Immature natural killer cell (primary cell): ENCODE results near the gene CHRNA9. TPM values are rescaled to one million over a fixed set of nuclear protein-coding genes. Genes with fewer than 3 reads are reported as not detected.

ENCODE experiments used
- DNase-seq, 3 donors: peaks; one replicate each; pipeline ENCODE4 v3.0.0; 2022; ENCODE audit warnings: mixed read lengths in 1 of 3
- H3K27ac Mint-ChIP-seq, 6 donors: one replicate each; pipeline ENCODE4 v1.8.0; 2020; ENCODE audit warnings: mixed read lengths in 6 of 6, mild to moderate bottlenecking in 5 of 6, inconsistent platforms in 4 of 6, moderate library complexity in 3 of 6
- H3K27me3 Mint-ChIP-seq, 3 donors: one replicate each; pipeline ENCODE4 v1.8.0; 2020 to 2021; ENCODE audit warnings: low read depth in 3 of 3, mild to moderate bottlenecking in 3 of 3, mixed read lengths in 3 of 3, moderate library complexity in 3 of 3, inconsistent platforms in 1 of 3
- H3K36me3 Mint-ChIP-seq, 3 donors: one replicate each; pipeline ENCODE4 v1.8.0; 2020; ENCODE audit warnings: mixed read lengths in 3 of 3, inconsistent platforms in 2 of 3, mild to moderate bottlenecking in 2 of 3
- H3K4me1 Mint-ChIP-seq, 2 donors: one replicate each; pipeline ENCODE4 v1.8.0; 2020; ENCODE audit warnings: inconsistent platforms in 2 of 2, mild to moderate bottlenecking in 2 of 2, mixed read lengths in 2 of 2, moderate library complexity in 1 of 2
- H3K4me3 Mint-ChIP-seq, 5 donors: one replicate each; pipeline ENCODE4 v1.8.0; 2020; ENCODE audit warnings: mild to moderate bottlenecking in 5 of 5, mixed read lengths in 5 of 5, inconsistent platforms in 3 of 5, moderate library complexity in 3 of 5
- H3K9me3 Mint-ChIP-seq, 6 donors: one replicate each; pipeline ENCODE4 v1.8.0; 2020; ENCODE audit warnings: mild to moderate bottlenecking in 6 of 6, mixed read lengths in 6 of 6, inconsistent platforms in 4 of 6, moderate library complexity in 3 of 6
- polyA plus RNA-seq, 3 donors: library from polyadenylated mRNA; unstranded; fragments of 300-500 nt; fragmentation: Illumina TruSeq; gene quantifications; one replicate each; pipeline ENCODE4 v1.2.3, GENCODE V29; 2021

The CHRNA9 gene
- polyA plus RNA-seq, 3 donors from 2014 or later, result not detected

GRCh38 chr4:40337523-40337922 is 2.4 kb downstream of the CHRNA9 start:
- Mint-ChIP-seq H3K27me3 (peaks cover 2 to 20% (median 9%) of the 10 kb centered on the region in 3 donors), H3K4me3 (no peak overlapping the region), H3K9me3 (no peaks in the 10 kb centered on the region), H3K36me3 (peaks cover 0 to 6% (median 0%) of the 10 kb centered on the region in 3 donors), H3K27ac (no peak overlapping the region), H3K4me1 (no peaks in the 10 kb centered on the region)
- DNase-seq, result no peak

- peaks cover 7 to 15% (median 7%) of the 10 kb centered on the region in 3 donors for H3K27me3 Mint-ChIP-seq
- H3K27ac Mint-ChIP-seq, result no peak overlapping the region
- H3K36me3 Mint-ChIP-seq, result peaks cover 0 to 8% (median 0%) of the 10 kb centered on the region in 3 donors
- no peak for DNase-seq
- no peaks in the 10 kb centered on the region for H3K4me1 Mint-ChIP-seq
- no peaks in the 10 kb centered on the region for H3K9me3 Mint-ChIP-seq
- H3K4me3 Mint-ChIP-seq, result no peak overlapping the region
Measured at GRCh38 chr4:40340030-40340429, 4.9 kb downstream of the CHRNA9 start.

GRCh38 chr4:40347472-40347871 is 12.3 kb downstream of the CHRNA9 start:
- no peaks in the 10 kb centered on the region for H3K4me1 Mint-ChIP-seq
- H3K4me3 Mint-ChIP-seq, result no peak overlapping the region
- DNase-seq, result no peak
- H3K27me3 Mint-ChIP-seq, result peaks cover 0 to 12% (median 5%) of the 10 kb centered on the region in 3 donors
- H3K27ac Mint-ChIP-seq, result no peak overlapping the region
- peaks cover 0 to 3% (median 0%) of the 10 kb centered on the region in 3 donors for H3K36me3 Mint-ChIP-seq
- H3K9me3 Mint-ChIP-seq, result no peaks in the 10 kb centered on the region

GRCh38 chr4:40348000-40348399 is 12.9 kb downstream of the CHRNA9 start:
- H3K4me1 Mint-ChIP-seq, result no peaks in the 10 kb centered on the region
- H3K27me3 Mint-ChIP-seq, result peaks cover 0 to 9% (median 5%) of the 10 kb centered on the region in 3 donors
- H3K9me3 Mint-ChIP-seq, result no peaks in the 10 kb centered on the region
- H3K27ac Mint-ChIP-seq, result no peak overlapping the region
- DNase-seq, result no peak
- no peak overlapping the region for H3K4me3 Mint-ChIP-seq
- no peaks in the 10 kb centered on the region for H3K36me3 Mint-ChIP-seq

GRCh38 chr4:40349561-40350198 is 14.5 kb downstream of the CHRNA9 start:
- no peaks in the 10 kb centered on the region for H3K9me3 Mint-ChIP-seq
- H3K4me3 Mint-ChIP-seq, result no peak overlapping the region
- H3K36me3 Mint-ChIP-seq, result no peaks in the 10 kb centered on the region
- H3K27ac Mint-ChIP-seq, result no peak overlapping the region
- no peaks in the 10 kb centered on the region for H3K4me1 Mint-ChIP-seq
- DNase-seq, result no peak
- peaks cover 0 to 9% (median 2%) of the 10 kb centered on the region in 3 donors for H3K27me3 Mint-ChIP-seq

GRCh38 chr4:40350627-40351227 is 15.6 kb downstream of the CHRNA9 start:
- Mint-ChIP-seq H3K27ac (no peak overlapping the region), H3K4me1 (no peaks in the 10 kb centered on the region)

GRCh38 chr4:40354158-40354557 is 19.0 kb downstream of the CHRNA9 start:
- H3K9me3 Mint-ChIP-seq, result no peaks in the 10 kb centered on the region
- H3K27ac Mint-ChIP-seq, result no peak overlapping the region
- H3K27me3 Mint-ChIP-seq, result peaks cover 0 to 10% (median 0%) of the 10 kb centered on the region in 3 donors
- H3K36me3 Mint-ChIP-seq, result no peaks in the 10 kb centered on the region
- H3K4me1 Mint-ChIP-seq, result no peaks in the 10 kb centered on the region
- no peak for DNase-seq
- H3K4me3 Mint-ChIP-seq, result no peak overlapping the region

More at GRCh38 chr4:40350627-40351227, 15.6 kb downstream of the CHRNA9 start:
- Mint-ChIP-seq H3K9me3 (no peaks in the 10 kb centered on the region), H3K4me3 (no peak overlapping the region), H3K36me3 (no peaks in the 10 kb centered on the region), H3K27me3 (peaks cover 0 to 12% (median 0%) of the 10 kb centered on the region in 3 donors)
- DNase-seq, result no peak

GRCh38 chr4:40355131-40355530 is 20.0 kb downstream of the CHRNA9 start:
- Mint-ChIP-seq H3K27ac (no peak overlapping the region), H3K9me3 (no peaks in the 10 kb centered on the region), H3K4me1 (no peaks in the 10 kb centered on the region), H3K4me3 (no peak overlapping the region), H3K36me3 (no peaks in the 10 kb centered on the region), H3K27me3 (peaks cover 0 to 9% (median 0%) of the 10 kb centered on the region in 3 donors)
- no peak for DNase-seq

GRCh38 chr4:40357738-40358137 is 22.6 kb downstream of the CHRNA9 start:
- H3K27ac Mint-ChIP-seq, result no peak overlapping the region
- H3K4me3 Mint-ChIP-seq, result no peak overlapping the region
- no peaks in the 10 kb centered on the region for H3K36me3 Mint-ChIP-seq
- no peaks in the 10 kb centered on the region for H3K9me3 Mint-ChIP-seq
- no peak for DNase-seq
- no peaks in the 10 kb centered on the region for H3K4me1 Mint-ChIP-seq
- peaks cover 0 to 9% (median 3%) of the 10 kb centered on the region in 3 donors for H3K27me3 Mint-ChIP-seq

- Mint-ChIP-seq H3K9me3 (no peaks in the 10 kb centered on the region), H3K27ac (no peak overlapping the region), H3K4me1 (no peaks in the 10 kb centered on the region), H3K27me3 (peaks cover 0 to 10% (median 3%) of the 10 kb centered on the region in 3 donors), H3K4me3 (no peak overlapping the region), H3K36me3 (no peaks in the 10 kb centered on the region)
- no peak for DNase-seq
Measured at GRCh38 chr4:40361338-40361737, 26.2 kb downstream of the CHRNA9 start.

- no peaks in the 10 kb centered on the region for H3K9me3 Mint-ChIP-seq
- H3K4me1 Mint-ChIP-seq, result no peaks in the 10 kb centered on the region
- H3K4me3 Mint-ChIP-seq, result no peak overlapping the region
- H3K27ac Mint-ChIP-seq, result no peak overlapping the region
- no peak for DNase-seq
- peaks cover 0 to 4% (median 3%) of the 10 kb centered on the region in 3 donors for H3K27me3 Mint-ChIP-seq
- H3K36me3 Mint-ChIP-seq, result no peaks in the 10 kb centered on the region
Measured at GRCh38 chr4:40363382-40363920, 28.3 kb downstream of the CHRNA9 start.

GRCh38 chr4:40363945-40364344 is 28.8 kb downstream of the CHRNA9 start:
- Mint-ChIP-seq H3K36me3 (no peaks in the 10 kb centered on the region), H3K4me3 (no peak overlapping the region), H3K27me3 (peaks cover 0 to 4% (median 3%) of the 10 kb centered on the region in 3 donors), H3K27ac (no peak overlapping the region), H3K4me1 (no peaks in the 10 kb centered on the region), H3K9me3 (no peaks in the 10 kb centered on the region)
- no peak for DNase-seq

- H3K36me3 Mint-ChIP-seq, result no peaks in the 10 kb centered on the region
- no peak overlapping the region for H3K27ac Mint-ChIP-seq
- H3K4me3 Mint-ChIP-seq, result no peak overlapping the region
- H3K4me1 Mint-ChIP-seq, result no peaks in the 10 kb centered on the region
- H3K27me3 Mint-ChIP-seq, result peaks cover 0 to 4% (median 0%) of the 10 kb centered on the region in 3 donors
- H3K9me3 Mint-ChIP-seq, result no peaks in the 10 kb centered on the region
- DNase-seq, result no peak
Measured at GRCh38 chr4:40365766-40366165, 30.6 kb downstream of the CHRNA9 start.

GRCh38 chr4:40367451-40367850 is 32.3 kb downstream of the CHRNA9 start:
- no peak for DNase-seq
- no peak overlapping the region for H3K4me3 Mint-ChIP-seq
- no peak overlapping the region for H3K27ac Mint-ChIP-seq
- H3K4me1 Mint-ChIP-seq, result no peaks in the 10 kb centered on the region
- H3K36me3 Mint-ChIP-seq, result no peaks in the 10 kb centered on the region
- H3K9me3 Mint-ChIP-seq, result no peaks in the 10 kb centered on the region
- peaks cover 0 to 4% (median 0%) of the 10 kb centered on the region in 3 donors for H3K27me3 Mint-ChIP-seq
